Measurements from ENCODE around the gene CCDC24. TPM values are rescaled to one million over a fixed set of nuclear protein-coding genes. Genes with fewer than 3 reads are reported as not detected.

CCDC24 gene
- total and polyA plus RNA-seq, 3 experiments from 2014 or later = 0.43 to 3.4 (median 2.7) TPM

GRCh38 chr1:44019466-44019948 lies 28.1 kb downstream of the CCDC24 start:
- POLR2A ChIA-PET = no interaction called here
- Histone ChIP-seq H3K4me1 (ENCODE audit: insufficient read depth, low read length) (no peaks in the 10 kb centered on the region), H3K27me3 (ENCODE audit: insufficient read depth, low read length, poor library complexity, severe bottlenecking) (no peaks in the 10 kb centered on the region), H3K9me3 (ENCODE audit: low read length) (no peaks in the 10 kb centered on the region), H3K27ac (ENCODE audit: low read depth, low read length) (no peak overlapping the region), H3K4me3 (ENCODE audit: low read length) (no peak overlapping the region), H3K36me3 (ENCODE audit: insufficient read depth, low read length) (no peaks in the 10 kb centered on the region)
- CTCF ChIA-PET = interaction anchor here (1.2 kb wide), 1 partner anchor 29 kb away, joined by 3 read pairs; no protein-coding TSS in a partner anchor
- Mint-ChIP-seq H3K36me3 (no peaks in the 10 kb centered on the region), H3K4me3 (no peak overlapping the region), H3K27ac (no peak overlapping the region), H3K4me1 (no peaks in the 10 kb centered on the region), H3K27me3 (peaks cover 6 to 10% of the 10 kb centered on the region in 2 donors), H3K9me3 (no peaks in the 10 kb centered on the region)
- peak in 1 of 5 donors; percentile 30 for DNase-seq

GRCh38 chr1:44020464-44020863 lies 29.1 kb downstream of the CCDC24 start:
- Mint-ChIP-seq H3K27me3 (peaks cover 0 to 7% of the 10 kb centered on the region in 2 donors), H3K9me3 (no peaks in the 10 kb centered on the region), H3K4me1 (no peaks in the 10 kb centered on the region), H3K36me3 (no peaks in the 10 kb centered on the region), H3K27ac (no peak overlapping the region), H3K4me3 (no peak overlapping the region)
- Histone ChIP-seq H3K4me1 (ENCODE audit: insufficient read depth, low read length) (no peaks in the 10 kb centered on the region), H3K9me3 (ENCODE audit: low read length) (no peaks in the 10 kb centered on the region), H3K4me3 (ENCODE audit: low read length) (no peak overlapping the region), H3K27me3 (ENCODE audit: insufficient read depth, low read length, poor library complexity, severe bottlenecking) (no peaks in the 10 kb centered on the region), H3K36me3 (ENCODE audit: insufficient read depth, low read length) (no peaks in the 10 kb centered on the region), H3K27ac (ENCODE audit: low read depth, low read length) (no peak overlapping the region)
- ChIA-PET CTCF (interaction anchor here (1.2 kb wide), 1 partner anchor 28 kb away, joined by 3 read pairs; no protein-coding TSS in a partner anchor), POLR2A (no interaction called here)
- DNase-seq = no peak

- ChIA-PET POLR2A (no interaction called here), CTCF (interaction anchor here (1.0 kb wide), 1 partner anchor 15 kb away, joined by 3 read pairs; no protein-coding TSS in a partner anchor)
- H3K36me3 Mint-ChIP-seq = no peaks in the 10 kb centered on the region
- no peak overlapping the region for H3K4me3 Mint-ChIP-seq
- no peaks in the 10 kb centered on the region for H3K4me1 ChIP-seq (ENCODE audit: insufficient read depth, low read length)
- no peaks in the 10 kb centered on the region for H3K4me1 Mint-ChIP-seq
- no peaks in the 10 kb centered on the region for H3K27me3 ChIP-seq (ENCODE audit: insufficient read depth, low read length, poor library complexity, severe bottlenecking)
- no peak for DNase-seq
- H3K4me3 ChIP-seq (ENCODE audit: low read length) = no peak overlapping the region
- no peaks in the 10 kb centered on the region for H3K36me3 ChIP-seq (ENCODE audit: insufficient read depth, low read length)
- no peak overlapping the region for H3K27ac Mint-ChIP-seq
- no peaks in the 10 kb centered on the region for H3K9me3 Mint-ChIP-seq
- no peaks in the 10 kb centered on the region for H3K9me3 ChIP-seq (ENCODE audit: low read length)
- H3K27me3 Mint-ChIP-seq = peaks cover 0 to 7% of the 10 kb centered on the region in 2 donors
- no peak overlapping the region for H3K27ac ChIP-seq (ENCODE audit: low read depth, low read length)
Measured at GRCh38 chr1:44021156-44021555, 29.8 kb downstream of the CCDC24 start.

GRCh38 chr1:44021581-44022321 lies 30.4 kb downstream of the CCDC24 start:
- Histone ChIP-seq H3K4me1 (ENCODE audit: insufficient read depth, low read length) (no peaks in the 10 kb centered on the region), H3K27ac (ENCODE audit: low read depth, low read length) (no peak overlapping the region), H3K4me3 (ENCODE audit: low read length) (no peak overlapping the region), H3K36me3 (ENCODE audit: insufficient read depth, low read length) (no peaks in the 10 kb centered on the region), H3K27me3 (ENCODE audit: insufficient read depth, low read length, poor library complexity, severe bottlenecking) (no peaks in the 10 kb centered on the region), H3K9me3 (ENCODE audit: low read length) (no peaks in the 10 kb centered on the region)
- Mint-ChIP-seq H3K4me1 (no peaks in the 10 kb centered on the region), H3K36me3 (no peaks in the 10 kb centered on the region), H3K9me3 (no peaks in the 10 kb centered on the region), H3K27me3 (peaks cover 0 to 8% of the 10 kb centered on the region in 2 donors), H3K27ac (no peak overlapping the region), H3K4me3 (no peak overlapping the region)
- DNase-seq = no peak
- CTCF ChIA-PET = interaction anchor here (1.0 to 1.1 kb wide), 2 partner anchors 14 to 15 kb away, joined by 3 read pairs; no protein-coding TSS in a partner anchor
- POLR2A ChIA-PET = no interaction called here

- Histone ChIP-seq H3K4me1 (ENCODE audit: insufficient read depth, low read length) (peaks cover 4% of the 10 kb centered on the region), H3K9me3 (ENCODE audit: low read length) (no peaks in the 10 kb centered on the region), H3K27ac (ENCODE audit: low read depth, low read length) (no peak overlapping the region), H3K36me3 (ENCODE audit: insufficient read depth, low read length) (no peaks in the 10 kb centered on the region), H3K4me3 (ENCODE audit: low read length) (no peak overlapping the region), H3K27me3 (ENCODE audit: insufficient read depth, low read length, poor library complexity, severe bottlenecking) (no peaks in the 10 kb centered on the region)
- Mint-ChIP-seq H3K27ac (no peak overlapping the region), H3K9me3 (no peaks in the 10 kb centered on the region), H3K36me3 (no peaks in the 10 kb centered on the region), H3K4me3 (no peak overlapping the region), H3K4me1 (peaks cover 5 to 11% (median 10%) of the 10 kb centered on the region in 3 donors), H3K27me3 (peaks cover 0 to 2% of the 10 kb centered on the region in 2 donors)
- CTCF ChIA-PET = interaction anchor here (1.8 kb wide), 1 partner anchor 12 kb away, joined by 6 read pairs; no protein-coding TSS in a partner anchor
- POLR2A ChIA-PET = no interaction called here
- no peak for DNase-seq
Measured at GRCh38 chr1:44024031-44024902, 32.9 kb downstream of the CCDC24 start.

- Histone ChIP-seq H3K27ac (ENCODE audit: low read depth, low read length) (no peak overlapping the region), H3K4me3 (ENCODE audit: low read length) (no peak overlapping the region), H3K36me3 (ENCODE audit: insufficient read depth, low read length) (no peaks in the 10 kb centered on the region), H3K4me1 (ENCODE audit: insufficient read depth, low read length) (peaks cover 8% of the 10 kb centered on the region), H3K27me3 (ENCODE audit: insufficient read depth, low read length, poor library complexity, severe bottlenecking) (no peaks in the 10 kb centered on the region), H3K9me3 (ENCODE audit: low read length) (no peaks in the 10 kb centered on the region)
- Mint-ChIP-seq H3K27ac (peak overlapping the region in 1 of 8 donors; percentile 58), H3K9me3 (no peaks in the 10 kb centered on the region), H3K36me3 (no peaks in the 10 kb centered on the region), H3K27me3 (peaks cover 0 to 2% of the 10 kb centered on the region in 2 donors), H3K4me1 (peaks cover 11 to 17% (median 17%) of the 10 kb centered on the region in 3 donors), H3K4me3 (peak overlapping the region in 1 of 7 donors; percentile 42)
- ChIA-PET CTCF (interaction anchor here (1.8 kb wide), 1 partner anchor 12 kb away, joined by 6 read pairs; no protein-coding TSS in a partner anchor), POLR2A (no interaction called here)
- no peak for DNase-seq
Measured at GRCh38 chr1:44024903-44025525, 33.6 kb downstream of the CCDC24 start.

GRCh38 chr1:44025816-44026215 lies 34.4 kb downstream of the CCDC24 start:
- Histone ChIP-seq H3K4me3 (ENCODE audit: low read length) (no peak overlapping the region), H3K36me3 (ENCODE audit: insufficient read depth, low read length) (no peaks in the 10 kb centered on the region), H3K4me1 (ENCODE audit: insufficient read depth, low read length) (peaks cover 8% of the 10 kb centered on the region), H3K27me3 (ENCODE audit: insufficient read depth, low read length, poor library complexity, severe bottlenecking) (no peaks in the 10 kb centered on the region), H3K9me3 (ENCODE audit: low read length) (no peaks in the 10 kb centered on the region), H3K27ac (ENCODE audit: low read depth, low read length) (no peak overlapping the region)
- Mint-ChIP-seq H3K36me3 (no peaks in the 10 kb centered on the region), H3K9me3 (no peaks in the 10 kb centered on the region), H3K4me3 (no peak overlapping the region), H3K4me1 (peaks cover 11 to 17% (median 17%) of the 10 kb centered on the region in 3 donors), H3K27ac (no peak overlapping the region), H3K27me3 (peaks cover 0 to 2% of the 10 kb centered on the region in 2 donors)
- ChIA-PET CTCF (interaction anchor here (2.0 kb wide), 1 partner anchor 20 kb away, joined by 8 read pairs; no protein-coding TSS in a partner anchor), POLR2A (no interaction called here)
- no peak for DNase-seq
